Measurements from ENCODE around the gene CRYAB.
A peak's percentile ranks its signal among the peaks of the same experiment; 100 is the strongest.

- TF ChIP-seq POLR2A (IDR thresholded peaks at IDR 0.05) = no peak
- TF ChIP-seq CTCF (IDR thresholded peaks at IDR 0.05) = peak; percentile 18 to 44 (median 21)
Measured at GRCh38 chr11:111870886-111871692, 40.5 kb downstream of the CRYAB start, which contains the start of gene ALG9.

Measured in testis (tissue), 2 donors.